OCI-LY3 (cell line): ENCODE data around the gene PDE10A.

Source experiments
- CTCF ChIP-seq: fragments of 200-600, 300-600 bp; sonication (generic); IDR thresholded peaks from 2 replicates; pipeline ENCODE4 v1.5.1; 2014; ENCODE audit warnings: antibody characterized with exemption, low read length, low read depth
- EZH2phosphoT487 ChIP-seq: fragments of 200-600 bp; shearing (Covaris generic); IDR thresholded peaks from 2 replicates; pipeline ENCODE4 v1.6.1; 2018; ENCODE audit warnings: antibody characterized with exemption, mixed run types, low read depth

- no peak for TF ChIP-seq CTCF
- no peak for TF ChIP-seq EZH2phosphoT487
Measured at GRCh38 chr6:165468340-165469235, 194.5 kb downstream of the PDE10A start.
